Dendritic cell treated with granulocyte-macrophage colony-stimulating factor and Interleukin-4, amounts not matched to agents 40 ng/mL and 50 ng/mL, for 4 days (primary cell): ENCODE results near the gene ZIM2.

Experiments
- H3K27ac Mint-ChIP-seq: one replicate; pipeline ENCODE4 v1.8.0; 2022; ENCODE audit warnings: mild to moderate bottlenecking, mixed read lengths
- H3K27me3 Mint-ChIP-seq: one replicate; pipeline ENCODE4 v1.8.0; 2022; ENCODE audit warnings: mild to moderate bottlenecking, mixed read lengths
- H3K36me3 Mint-ChIP-seq: one replicate; pipeline ENCODE4 v1.8.0; 2022; ENCODE audit warnings: low read depth, mixed read lengths
- H3K4me1 Mint-ChIP-seq: one replicate; pipeline ENCODE4 v1.8.0; 2022; ENCODE audit warnings: low read depth, mixed read lengths
- H3K4me3 Mint-ChIP-seq: one replicate; pipeline ENCODE4 v1.8.0; 2022; ENCODE audit warnings: mild to moderate bottlenecking, moderate library complexity, mixed read lengths
- H3K9me3 Mint-ChIP-seq: one replicate; pipeline ENCODE4 v1.8.0; 2022; ENCODE audit warnings: mixed read lengths
- intact Hi-C: fragments of 100-400 bp; cut with micrococcal nuclease; formaldehyde crosslinking; loops from one replicate; pipeline ENCODE4 v1.15.0; 2022

ZIM2 gene

GRCh38 chr19:56835401-56835800, 5.1 kb downstream of the ZIM2 start:
- Mint-ChIP-seq H3K4me1 (peaks cover 11% of the 10 kb centered on the region), H3K27me3 (peaks cover 13% of the 10 kb centered on the region), H3K4me3 (no peak overlapping the region), H3K36me3 (peaks cover 8% of the 10 kb centered on the region), H3K27ac (no peak overlapping the region), H3K9me3 (peaks cover 68% of the 10 kb centered on the region)
- intact Hi-C loops = no loop called here

DNA sequence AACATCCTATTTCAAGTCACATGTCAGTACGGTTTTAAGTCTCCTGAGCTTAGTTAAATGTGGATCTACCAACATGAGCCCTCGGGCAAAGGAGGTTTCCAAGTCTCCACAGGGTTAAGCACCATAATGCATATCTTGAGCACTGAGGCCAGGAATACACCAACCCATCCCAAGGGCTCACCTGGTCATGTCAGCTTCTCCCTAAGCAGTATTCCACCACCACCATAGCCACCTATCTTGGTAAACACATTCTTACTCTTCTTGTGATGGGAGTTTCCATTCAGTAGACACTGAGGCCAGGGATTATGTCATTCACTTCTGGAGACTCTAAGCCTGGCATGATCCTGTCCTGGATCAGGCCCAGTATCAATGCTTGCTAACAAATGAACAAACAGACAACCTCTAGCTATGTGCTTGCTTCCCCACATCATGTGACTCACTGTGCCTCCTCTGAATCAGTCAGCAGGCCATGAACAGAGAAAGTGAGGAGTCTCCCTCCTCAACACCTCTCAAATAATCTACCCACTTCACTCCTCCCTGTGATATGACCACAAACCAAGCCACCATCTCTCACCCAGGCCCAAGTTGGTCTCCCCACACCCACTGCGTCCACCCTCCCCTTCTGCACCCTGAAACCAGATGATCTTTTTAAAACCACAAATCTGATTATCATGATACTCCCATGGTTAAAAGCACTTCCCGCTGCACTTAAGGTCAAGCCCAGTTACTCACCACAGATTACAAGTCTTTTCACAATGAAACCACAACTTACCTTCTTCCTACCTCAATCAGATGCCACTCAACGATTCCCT, 5.8 kb downstream of the ZIM2 start:
- H3K4me1 Mint-ChIP-seq = peaks cover 11% of the 10 kb centered on the region
- H3K9me3 Mint-ChIP-seq = peaks cover 67% of the 10 kb centered on the region
- no peak overlapping the region for H3K27ac Mint-ChIP-seq
- peaks cover 7% of the 10 kb centered on the region for H3K27me3 Mint-ChIP-seq
- no peak overlapping the region for H3K4me3 Mint-ChIP-seq
- intact Hi-C loops = no loop called here
- peaks cover 8% of the 10 kb centered on the region for H3K36me3 Mint-ChIP-seq

DNA sequence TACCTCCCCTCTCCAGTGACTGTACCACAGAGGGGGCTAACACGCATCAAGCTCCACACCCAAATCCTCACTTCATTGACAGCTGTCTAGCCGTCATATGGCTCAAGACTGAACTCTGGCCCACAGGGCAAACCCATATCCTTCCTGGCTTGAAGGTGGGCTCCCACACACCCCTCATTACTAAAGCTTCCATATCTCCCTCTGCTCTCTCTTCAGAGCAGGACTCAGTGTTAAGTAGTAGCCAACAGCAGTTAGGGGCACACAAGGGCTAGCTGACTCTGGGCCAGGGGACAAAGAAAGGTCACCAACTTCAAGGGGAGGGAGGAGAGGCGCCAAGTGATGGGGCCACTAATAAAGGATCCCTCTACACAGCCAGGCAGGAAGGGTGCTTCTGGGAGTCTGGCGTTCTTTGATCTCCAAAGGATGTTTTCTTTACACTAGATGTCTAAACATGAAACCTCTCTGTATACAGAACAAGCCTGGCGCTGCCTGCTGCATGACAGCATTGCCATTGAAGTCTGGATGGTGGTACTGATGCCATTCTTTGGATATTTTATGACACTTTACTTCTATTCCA, 8.1 kb downstream of the ZIM2 start:
- H3K27me3 Mint-ChIP-seq = no peaks in the 10 kb centered on the region
- no peak overlapping the region for H3K4me3 Mint-ChIP-seq
- H3K36me3 Mint-ChIP-seq = no peaks in the 10 kb centered on the region
- peaks cover 56% of the 10 kb centered on the region for H3K9me3 Mint-ChIP-seq
- intact Hi-C loops = no loop called here
- H3K4me1 Mint-ChIP-seq = peaks cover 4% of the 10 kb centered on the region
- H3K27ac Mint-ChIP-seq = no peak overlapping the region

DNA sequence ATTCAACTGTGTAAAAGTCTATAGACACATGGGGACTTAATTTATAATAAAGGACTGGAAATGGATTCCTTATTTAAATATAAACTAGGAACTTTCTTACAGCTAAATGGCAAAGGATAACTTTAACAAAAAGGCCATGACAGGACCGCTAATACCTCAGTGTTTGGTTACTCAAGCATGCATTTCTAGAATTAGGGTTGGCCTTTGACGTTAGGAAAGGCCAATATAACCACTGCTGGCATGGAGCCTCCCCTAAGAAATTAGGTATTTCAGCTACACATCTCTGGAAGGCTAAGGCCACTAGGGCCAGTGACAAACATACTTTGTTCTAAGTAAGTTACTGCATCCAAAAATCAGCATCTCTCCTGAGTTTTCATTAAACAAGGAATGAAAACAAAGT, 9.3 kb downstream of the ZIM2 start:
- H3K27me3 Mint-ChIP-seq = no peaks in the 10 kb centered on the region
- H3K9me3 Mint-ChIP-seq = peaks cover 59% of the 10 kb centered on the region
- no peak overlapping the region for H3K4me3 Mint-ChIP-seq
- no peak overlapping the region for H3K27ac Mint-ChIP-seq
- no peaks in the 10 kb centered on the region for H3K36me3 Mint-ChIP-seq
- intact Hi-C loops = no loop called here
- no peaks in the 10 kb centered on the region for H3K4me1 Mint-ChIP-seq

DNA sequence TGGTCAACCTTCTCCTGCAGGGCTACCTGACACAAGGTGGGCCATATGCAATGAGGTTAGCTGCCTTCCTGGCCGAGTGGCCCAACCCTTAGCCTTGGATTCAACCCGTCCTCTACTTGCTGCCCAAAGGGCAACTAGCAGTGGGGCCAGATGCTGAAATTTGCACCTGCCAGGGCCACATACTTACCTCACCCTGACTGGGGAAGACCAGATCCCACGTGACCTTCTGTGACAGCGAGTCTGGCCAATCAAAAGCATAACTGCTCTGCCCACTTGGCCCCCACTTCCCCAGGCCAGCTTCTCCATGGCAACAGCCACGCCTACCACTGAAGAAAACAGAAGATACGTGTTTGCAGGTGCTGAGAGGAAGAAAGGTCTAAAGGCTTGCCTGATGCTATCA, 10.9 kb downstream of the ZIM2 start:
- H3K4me3 Mint-ChIP-seq = no peak overlapping the region

GRCh38 chr19:56827708-56828107, 12.8 kb downstream of the ZIM2 start:
- H3K36me3 Mint-ChIP-seq = no peaks in the 10 kb centered on the region
- intact Hi-C loops = no loop called here
- H3K27me3 Mint-ChIP-seq = no peaks in the 10 kb centered on the region
- H3K4me3 Mint-ChIP-seq = no peak overlapping the region
- H3K9me3 Mint-ChIP-seq = peaks cover 66% of the 10 kb centered on the region
- no peak overlapping the region for H3K27ac Mint-ChIP-seq
- no peaks in the 10 kb centered on the region for H3K4me1 Mint-ChIP-seq

More for the DNA sequence above, 10.9 kb downstream of the ZIM2 start:
- Mint-ChIP-seq H3K27me3 (no peaks in the 10 kb centered on the region), H3K27ac (no peak overlapping the region), H3K9me3 (peaks cover 60% of the 10 kb centered on the region), H3K36me3 (no peaks in the 10 kb centered on the region), H3K4me1 (no peaks in the 10 kb centered on the region)
- intact Hi-C loops = no loop called here

DNA sequence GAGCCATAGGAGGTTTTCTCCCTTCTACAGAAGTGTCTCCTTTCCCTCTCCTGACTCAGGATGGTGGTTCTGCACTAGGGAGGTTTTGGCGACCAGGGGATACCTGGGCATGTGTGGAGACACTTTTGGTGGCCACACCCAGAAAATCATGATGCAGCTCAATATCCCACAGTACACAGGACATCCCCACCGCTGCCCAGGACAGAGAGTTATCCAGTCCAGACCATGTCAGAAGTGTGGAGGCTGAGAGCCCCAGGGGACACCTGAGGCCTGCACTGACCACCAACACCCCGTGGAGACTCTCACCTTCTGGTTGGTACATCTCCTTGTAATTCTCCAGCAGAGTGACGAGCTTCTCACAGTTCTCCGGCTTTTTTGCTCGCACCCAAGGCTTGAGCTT, 16.6 kb downstream of the ZIM2 start:
- intact Hi-C loops = no loop called here
- peaks cover 94% of the 10 kb centered on the region for H3K9me3 Mint-ChIP-seq
- H3K36me3 Mint-ChIP-seq = no peaks in the 10 kb centered on the region
- no peak overlapping the region for H3K4me3 Mint-ChIP-seq
- no peaks in the 10 kb centered on the region for H3K27me3 Mint-ChIP-seq
- no peaks in the 10 kb centered on the region for H3K4me1 Mint-ChIP-seq
- no peak overlapping the region for H3K27ac Mint-ChIP-seq

GRCh38 chr19:56823417-56823816, 17.1 kb downstream of the ZIM2 start:
- H3K4me1 Mint-ChIP-seq = no peaks in the 10 kb centered on the region
- no peaks in the 10 kb centered on the region for H3K27me3 Mint-ChIP-seq
- peaks cover 97% of the 10 kb centered on the region for H3K9me3 Mint-ChIP-seq
- no peak overlapping the region for H3K4me3 Mint-ChIP-seq
- no peaks in the 10 kb centered on the region for H3K36me3 Mint-ChIP-seq
- no peak overlapping the region for H3K27ac Mint-ChIP-seq
- intact Hi-C loops = no loop called here

DNA sequence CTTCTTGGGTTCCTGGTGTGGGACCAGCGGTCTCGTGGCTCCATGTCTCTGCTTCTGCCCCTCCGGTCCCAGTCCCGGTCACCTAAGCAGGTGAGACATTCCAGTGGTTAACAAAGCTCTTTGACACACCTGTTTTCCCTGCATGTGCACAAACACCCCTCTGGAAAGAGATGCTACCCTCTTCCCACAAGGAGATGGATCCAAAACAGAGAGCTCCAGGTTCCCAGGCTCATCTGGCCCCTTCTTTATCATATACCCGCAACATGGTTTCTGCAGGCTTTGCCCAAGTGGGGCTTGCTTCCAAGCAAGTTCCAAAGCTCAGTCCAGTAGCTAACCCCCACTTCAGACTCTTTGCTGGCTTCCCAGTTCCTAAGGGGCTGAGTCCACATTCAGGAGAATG, 17.8 kb downstream of the ZIM2 start:
- Mint-ChIP-seq H3K36me3 (no peaks in the 10 kb centered on the region), H3K9me3 (peaks cover 97% of the 10 kb centered on the region), H3K27ac (no peak overlapping the region), H3K4me3 (no peak overlapping the region), H3K4me1 (no peaks in the 10 kb centered on the region), H3K27me3 (no peaks in the 10 kb centered on the region)
- intact Hi-C loops = no loop called here

GRCh38 chr19:56821675-56822074, 18.9 kb downstream of the ZIM2 start:
- no peaks in the 10 kb centered on the region for H3K36me3 Mint-ChIP-seq
- peaks cover 98% of the 10 kb centered on the region for H3K9me3 Mint-ChIP-seq
- H3K27me3 Mint-ChIP-seq = no peaks in the 10 kb centered on the region
- intact Hi-C loops = no loop called here
- H3K27ac Mint-ChIP-seq = no peak overlapping the region
- H3K4me1 Mint-ChIP-seq = no peaks in the 10 kb centered on the region
- no peak overlapping the region for H3K4me3 Mint-ChIP-seq

DNA sequence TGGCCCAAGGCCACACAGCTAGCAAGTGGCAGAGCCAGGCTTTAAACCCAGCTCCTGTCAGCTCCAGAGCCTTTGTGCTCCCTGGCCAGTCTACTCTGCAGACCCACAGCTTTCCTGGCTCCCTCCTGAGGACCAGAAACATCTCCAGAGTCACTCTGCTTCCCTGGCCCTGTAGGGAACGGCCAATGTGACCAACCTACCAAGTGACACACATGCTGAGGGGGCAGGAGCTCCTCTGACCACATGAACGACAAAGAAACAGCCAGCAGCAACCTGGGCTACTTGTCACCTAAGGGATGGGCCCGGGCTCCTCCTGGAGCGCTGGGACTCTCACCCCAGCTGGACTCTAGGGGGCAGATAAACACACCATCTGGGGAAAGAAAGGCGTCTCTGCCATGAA, 19.3 kb downstream of the ZIM2 start:
- H3K4me3 Mint-ChIP-seq = no peak overlapping the region
- H3K9me3 Mint-ChIP-seq = peaks cover 98% of the 10 kb centered on the region
- no peak overlapping the region for H3K27ac Mint-ChIP-seq
- no peaks in the 10 kb centered on the region for H3K4me1 Mint-ChIP-seq
- no peaks in the 10 kb centered on the region for H3K36me3 Mint-ChIP-seq
- no peaks in the 10 kb centered on the region for H3K27me3 Mint-ChIP-seq
- intact Hi-C loops = no loop called here

- Mint-ChIP-seq H3K4me3 (no peak overlapping the region), H3K9me3 (peaks cover 98% of the 10 kb centered on the region), H3K27ac (no peak overlapping the region), H3K36me3 (no peaks in the 10 kb centered on the region), H3K27me3 (no peaks in the 10 kb centered on the region), H3K4me1 (no peaks in the 10 kb centered on the region)
- intact Hi-C loops = no loop called here
These were observed 21.4 kb downstream of the ZIM2 start for GRCh38 chr19:56819166-56819565.

DNA sequence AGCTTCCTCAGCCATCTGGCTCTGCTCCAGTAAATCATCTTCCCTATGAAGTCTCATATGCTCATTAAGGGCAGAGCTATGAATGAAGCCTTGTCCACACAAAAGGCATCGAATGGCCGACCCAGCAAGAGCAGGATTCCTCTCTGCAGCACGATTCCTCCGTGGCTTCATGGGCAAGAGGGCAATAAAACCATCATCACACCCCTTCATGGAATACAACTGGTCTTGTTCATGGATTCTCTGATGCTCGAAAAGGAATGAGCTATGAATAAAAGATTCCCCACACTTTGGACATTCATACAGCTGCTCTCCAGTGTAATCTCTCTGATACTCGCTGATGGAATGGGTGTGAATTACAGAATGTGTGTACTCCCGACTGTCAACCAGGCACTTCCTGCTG, 25.9 kb downstream of the ZIM2 start:
- H3K27me3 Mint-ChIP-seq = no peaks in the 10 kb centered on the region
- H3K36me3 Mint-ChIP-seq = no peaks in the 10 kb centered on the region
- no peaks in the 10 kb centered on the region for H3K4me1 Mint-ChIP-seq
- no peak overlapping the region for H3K4me3 Mint-ChIP-seq
- intact Hi-C loops = no loop called here
- H3K27ac Mint-ChIP-seq = no peak overlapping the region
- peaks cover 83% of the 10 kb centered on the region for H3K9me3 Mint-ChIP-seq

GRCh38 chr19:56813531-56813930, 27.0 kb downstream of the ZIM2 start:
- H3K4me3 Mint-ChIP-seq = no peak overlapping the region
- intact Hi-C loops = no loop called here
- no peak overlapping the region for H3K27ac Mint-ChIP-seq
- no peaks in the 10 kb centered on the region for H3K27me3 Mint-ChIP-seq
- no peaks in the 10 kb centered on the region for H3K4me1 Mint-ChIP-seq
- H3K36me3 Mint-ChIP-seq = no peaks in the 10 kb centered on the region
- H3K9me3 Mint-ChIP-seq = peaks cover 83% of the 10 kb centered on the region

DNA sequence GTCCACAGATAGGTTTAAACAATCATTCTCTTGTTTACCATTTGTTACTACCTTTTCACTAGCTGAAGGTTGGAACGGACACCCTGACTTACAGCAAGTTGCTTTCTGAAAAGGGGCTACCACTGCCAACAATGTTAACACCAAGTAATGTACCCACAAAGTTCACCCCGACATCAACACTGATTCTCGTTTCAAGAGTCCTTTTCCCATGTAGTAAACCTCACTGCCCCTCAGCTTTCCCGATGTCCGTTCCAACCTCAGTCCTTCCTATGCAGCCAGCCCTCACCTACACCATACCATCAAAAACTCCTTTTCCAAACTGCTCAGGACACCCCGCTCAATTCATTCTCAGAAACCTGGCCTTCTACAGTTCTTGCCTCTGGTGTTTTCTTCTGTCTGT, 29.0 kb downstream of the ZIM2 start:
- Mint-ChIP-seq H3K4me3 (no peak overlapping the region), H3K4me1 (no peaks in the 10 kb centered on the region), H3K27ac (no peak overlapping the region), H3K27me3 (no peaks in the 10 kb centered on the region), H3K9me3 (peaks cover 83% of the 10 kb centered on the region), H3K36me3 (no peaks in the 10 kb centered on the region)
- intact Hi-C loops = no loop called here
